Stimulated activated CD8-positive, alpha-beta memory T cell treated with anti-CD3 and anti-CD28 coated beads, Interleukin-12 subunit alpha, Interleukin-12 subunit beta, amount 100 ng/mL, for 1 hour (primary cell): Measurements from ENCODE around the gene SEC22A.

Source experiments
- DNase-seq: peaks from one replicate; pipeline ENCODE4 v3.0.0-alpha.2; 2020; ENCODE audit warnings: low read depth

Gene SEC22A

GRCh38 chr3:123307064-123307463, 105.3 kb downstream of the SEC22A start:
- no peak for DNase-seq

- no peak for DNase-seq
These were observed 108.4 kb downstream of the SEC22A start for GRCh38 chr3:123310186-123310585.

GRCh38 chr3:123310741-123311140, 109.0 kb downstream of the SEC22A start:
- DNase-seq, result no peak

GRCh38 chr3:123311201-123311600, 109.5 kb downstream of the SEC22A start:
- no peak for DNase-seq

DNA sequence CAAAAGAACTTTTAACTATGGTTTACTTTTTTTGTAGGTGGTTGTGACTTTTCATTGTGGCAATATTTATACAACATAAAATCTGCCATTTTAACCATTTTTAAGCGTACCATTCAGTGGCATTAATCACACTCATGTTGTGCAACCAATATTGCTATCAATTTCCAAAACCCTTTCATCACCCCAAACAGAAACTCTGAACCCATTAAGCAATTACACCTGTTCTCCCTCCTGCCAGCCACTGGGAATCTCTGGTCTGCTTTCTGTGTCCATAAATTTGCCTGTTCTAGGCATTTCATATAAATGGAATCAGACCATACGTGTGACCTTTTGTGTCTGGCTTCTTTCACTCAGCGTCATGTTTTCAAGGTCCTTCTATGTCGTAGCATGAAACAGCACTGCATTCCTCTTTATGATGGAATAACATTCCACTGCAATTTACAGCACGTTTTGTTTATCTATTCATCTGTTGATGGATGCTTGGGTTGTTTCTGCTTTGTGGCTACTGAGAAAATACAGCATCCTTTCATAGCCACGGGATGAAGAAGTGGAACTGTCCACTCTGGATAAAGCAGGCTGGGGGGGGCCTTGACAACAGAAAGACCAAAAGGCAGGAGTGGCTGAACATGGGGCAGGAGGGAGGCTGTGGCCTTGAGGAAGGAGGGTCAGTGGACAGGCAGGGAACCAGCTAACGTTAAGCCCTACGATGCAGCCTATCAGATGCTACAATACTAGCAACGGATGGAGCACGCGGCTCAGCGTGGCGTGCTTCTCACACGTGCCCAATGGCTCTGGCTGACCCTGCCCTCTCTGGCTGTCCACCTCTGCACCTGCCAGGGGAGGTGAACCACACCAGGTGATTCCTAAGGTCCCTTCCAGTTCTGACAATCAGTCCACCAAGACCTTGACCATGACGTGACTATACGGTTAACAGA, 110.9 kb downstream of the SEC22A start:
- DNase-seq, result no peak

GRCh38 chr3:123313889-123314288, 112.1 kb downstream of the SEC22A start:
- no peak for DNase-seq

DNA sequence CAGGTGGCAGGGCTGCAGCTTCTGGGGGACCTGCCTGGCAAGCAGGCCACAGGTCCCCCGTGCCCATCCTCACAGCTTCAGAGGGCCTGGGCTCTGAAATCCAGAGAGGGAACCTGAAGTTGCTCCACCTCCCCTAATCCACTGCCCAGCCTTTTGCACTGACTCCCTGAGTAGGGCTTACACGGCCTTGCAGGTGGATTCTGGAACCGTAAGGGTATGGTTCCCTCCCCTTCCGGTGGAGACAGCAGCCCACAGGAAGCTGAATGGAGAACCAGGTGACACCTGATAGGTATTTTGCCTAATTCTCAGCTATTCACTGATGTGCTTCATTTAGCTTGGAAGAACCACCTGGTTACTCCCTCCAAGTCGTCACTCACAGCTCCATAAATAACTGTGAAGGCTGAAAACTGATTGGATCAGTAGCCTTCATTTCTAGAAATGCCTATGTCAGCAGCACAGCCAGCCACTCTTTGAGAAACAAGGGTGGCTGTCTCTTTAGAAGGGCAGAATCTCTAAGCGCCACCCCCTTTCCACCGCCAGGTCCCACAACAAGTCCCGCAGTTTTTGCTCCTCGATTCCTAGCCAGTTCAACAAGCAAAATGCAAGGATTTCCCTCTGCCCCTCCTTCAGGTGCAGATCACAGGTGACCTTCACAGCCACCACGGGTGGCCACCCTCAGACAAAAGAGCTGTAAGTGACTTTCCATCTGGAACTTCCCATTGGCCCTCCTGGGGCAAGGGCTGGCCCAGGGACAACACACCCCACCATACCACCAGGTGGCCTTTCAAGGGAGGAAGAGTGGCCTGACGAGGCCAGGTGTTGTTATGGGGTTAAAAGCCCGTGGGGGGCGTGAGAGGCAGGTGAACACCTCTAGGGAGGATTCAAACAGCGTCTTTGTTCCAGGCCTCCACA, 112.9 kb downstream of the SEC22A start:
- DNase-seq, result no peak

- no peak for DNase-seq
These were observed 113.5 kb downstream of the SEC22A start for GRCh38 chr3:123315271-123315595.

GRCh38 chr3:123317716-123318115, 116.0 kb downstream of the SEC22A start:
- no peak for DNase-seq

DNA sequence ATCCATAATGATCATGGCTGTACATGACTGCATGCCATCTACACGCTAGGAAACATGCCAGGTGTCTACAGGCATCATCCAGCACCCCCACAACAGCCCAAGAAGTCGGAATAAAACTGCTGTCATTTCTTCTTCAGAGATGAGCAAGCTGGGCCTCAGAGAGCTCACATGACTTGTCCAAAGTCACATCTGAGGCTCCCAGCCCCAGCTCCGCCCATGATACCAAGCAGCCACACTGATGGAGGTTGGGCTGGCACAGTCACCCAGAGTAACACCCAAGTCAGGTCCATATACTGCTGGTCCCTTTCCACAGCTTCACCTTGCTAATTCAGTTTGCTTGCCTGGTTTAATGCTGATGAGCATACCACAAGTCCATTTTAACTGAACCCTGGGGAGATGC, 116.6 kb downstream of the SEC22A start:
- no peak for DNase-seq

DNA sequence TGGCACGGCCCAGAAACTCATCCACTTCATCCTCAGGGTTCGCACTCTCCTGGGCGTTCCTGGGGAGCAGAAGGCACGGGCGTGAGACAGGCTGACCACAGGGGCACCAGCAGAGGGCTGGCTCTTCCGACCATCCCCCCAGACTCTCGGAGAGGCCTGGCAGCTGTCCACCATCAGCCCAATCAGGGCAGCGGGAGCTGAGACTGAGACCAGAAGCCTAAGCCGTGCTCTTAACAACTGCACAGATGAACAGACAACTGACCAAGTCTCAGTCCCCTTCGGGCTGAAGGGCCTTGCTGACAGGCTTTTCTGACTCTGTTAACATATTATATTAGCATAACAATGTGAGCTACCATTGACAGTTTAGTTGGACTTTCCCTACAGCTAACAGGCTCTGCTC, 118.0 kb downstream of the SEC22A start:
- no peak for DNase-seq

GRCh38 chr3:123320221-123320620, 118.5 kb downstream of the SEC22A start:
- DNase-seq, result no peak

- no peak for DNase-seq
These were observed 120.1 kb downstream of the SEC22A start for GRCh38 chr3:123321806-123322205.

DNA sequence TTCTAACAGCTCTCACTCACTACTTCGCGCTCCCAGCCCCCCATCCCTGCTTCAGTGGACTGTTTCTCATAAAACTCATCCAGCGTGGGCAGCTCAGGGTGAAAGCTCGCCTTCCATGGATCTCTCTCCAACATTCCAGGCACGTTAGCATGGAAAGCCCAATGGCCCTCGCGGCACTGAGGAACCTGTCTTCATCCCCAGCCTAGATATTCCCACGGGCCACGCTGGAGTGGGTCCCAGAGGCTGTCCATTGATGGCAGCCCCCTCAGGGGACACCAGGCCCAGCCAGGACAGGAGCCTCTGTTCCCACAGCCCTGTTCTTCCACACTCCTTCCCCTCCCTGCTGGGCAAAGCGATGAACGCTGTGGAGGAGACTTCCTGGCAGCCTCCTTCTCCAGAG, 121.1 kb downstream of the SEC22A start:
- DNase-seq, result no peak
